ENCODE results near the gene PROSER3.
A peak's percentile ranks its signal among the peaks of the same experiment; 100 is the strongest.

Gene PROSER3

DNA sequence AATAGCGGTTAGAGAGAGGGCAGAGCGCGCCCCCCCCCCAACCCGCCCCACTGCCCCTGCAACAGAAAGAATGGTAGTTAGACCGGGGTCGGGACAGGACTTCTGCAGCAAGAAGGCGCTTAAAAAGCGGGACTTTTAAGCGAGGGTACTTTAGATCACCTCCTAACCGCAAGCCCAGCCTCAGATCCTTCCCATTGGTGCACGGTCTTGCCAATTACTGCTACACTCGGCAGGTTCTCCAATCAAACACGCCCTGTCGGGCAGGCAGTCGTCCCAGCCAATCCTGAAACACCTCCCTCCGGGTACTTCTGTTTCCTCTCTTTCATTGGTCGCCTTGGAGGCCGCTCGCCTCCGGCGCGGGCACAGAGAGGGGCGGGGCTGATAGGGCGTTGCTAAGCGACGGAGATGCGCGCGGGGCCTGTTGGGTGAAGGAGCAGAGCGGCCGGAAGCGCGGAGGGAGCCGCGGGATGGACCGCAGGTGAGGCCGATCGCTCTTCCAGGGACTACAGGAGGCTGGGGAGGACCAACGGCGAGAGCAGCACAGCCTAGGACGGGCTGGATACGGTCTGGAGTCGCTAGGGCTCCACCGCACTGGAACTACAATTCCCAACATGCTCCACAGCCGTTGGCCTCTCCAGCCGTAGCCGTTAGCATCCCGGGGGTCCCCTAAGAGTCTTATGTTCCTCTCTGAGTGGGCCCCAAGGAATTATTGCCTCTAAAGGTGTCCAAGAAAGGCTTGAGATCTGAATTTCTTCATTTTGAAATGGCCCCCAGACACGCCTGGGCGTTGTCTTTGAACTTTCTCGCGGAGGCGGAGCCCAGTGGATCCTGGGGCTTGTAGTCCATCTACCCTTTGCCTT, at the start of gene PROSER3:
PROSER3 (plus strand) TSS at position 428 of the 860 bp plus-strand sequence; CDS start at position 468, 40 bp downstream.
- DNase-seq (ENCODE audit: low read depth in 3 of 3), result peak; percentile 97 to 99 (median 97)

DNA sequence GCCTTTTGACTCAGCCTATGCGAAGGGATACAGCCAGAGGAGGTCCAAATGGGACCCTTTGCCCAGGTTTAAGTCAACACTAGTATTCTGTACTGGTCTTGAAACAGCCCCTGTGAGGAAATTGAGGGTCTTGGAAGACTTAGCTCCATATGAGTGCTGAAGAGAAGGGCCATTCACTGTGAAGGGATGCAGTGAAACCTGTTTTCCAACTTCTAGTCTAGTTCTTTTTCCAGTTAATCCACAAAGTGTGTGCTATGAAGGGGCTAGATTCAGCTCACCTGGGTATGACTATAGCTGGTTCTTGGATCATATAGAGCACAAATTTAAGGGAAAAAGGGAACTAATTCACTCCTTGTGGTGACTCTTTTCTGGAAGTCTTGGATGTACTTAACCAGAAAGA, 49.6 kb upstream of the PROSER3 start:
- no peak for DNase-seq (ENCODE audit: low read depth in 3 of 3)

GRCh38 chr19:35710784-35711723, 46.9 kb upstream of the PROSER3 start:
- DNase-seq (ENCODE audit: low read depth in 3 of 3), result peak in 2 of 3 donors; percentile 62 to 69

GRCh38 chr19:35712567-35713505, 45.1 kb upstream of the PROSER3 start:
- DNase-seq (ENCODE audit: low read depth in 3 of 3), result peak in 2 of 3 donors; percentile 81 to 82

DNA sequence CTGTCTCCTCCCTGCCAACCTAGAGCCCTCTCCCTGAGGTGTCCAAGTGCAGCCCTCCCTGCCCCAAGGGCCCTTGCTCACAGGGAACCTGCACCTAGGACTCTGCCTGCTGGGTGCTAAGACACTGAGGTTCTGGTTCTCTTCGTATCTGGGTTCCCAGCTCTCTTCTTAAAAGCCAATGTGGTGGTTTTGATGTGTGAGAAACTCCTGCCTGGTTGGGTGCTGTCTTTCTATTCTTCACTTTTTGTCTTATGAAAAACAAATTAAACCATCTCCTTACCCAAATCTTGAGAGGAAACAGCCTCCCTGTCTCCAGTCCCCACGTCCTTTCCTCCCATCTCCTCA, 44.5 kb upstream of the PROSER3 start:
- no peak for DNase-seq (ENCODE audit: low read depth in 3 of 3)

GRCh38 chr19:35713904-35714495, 44.0 kb upstream of the PROSER3 start:
- DNase-seq (ENCODE audit: low read depth in 3 of 3), result no peak

DNA sequence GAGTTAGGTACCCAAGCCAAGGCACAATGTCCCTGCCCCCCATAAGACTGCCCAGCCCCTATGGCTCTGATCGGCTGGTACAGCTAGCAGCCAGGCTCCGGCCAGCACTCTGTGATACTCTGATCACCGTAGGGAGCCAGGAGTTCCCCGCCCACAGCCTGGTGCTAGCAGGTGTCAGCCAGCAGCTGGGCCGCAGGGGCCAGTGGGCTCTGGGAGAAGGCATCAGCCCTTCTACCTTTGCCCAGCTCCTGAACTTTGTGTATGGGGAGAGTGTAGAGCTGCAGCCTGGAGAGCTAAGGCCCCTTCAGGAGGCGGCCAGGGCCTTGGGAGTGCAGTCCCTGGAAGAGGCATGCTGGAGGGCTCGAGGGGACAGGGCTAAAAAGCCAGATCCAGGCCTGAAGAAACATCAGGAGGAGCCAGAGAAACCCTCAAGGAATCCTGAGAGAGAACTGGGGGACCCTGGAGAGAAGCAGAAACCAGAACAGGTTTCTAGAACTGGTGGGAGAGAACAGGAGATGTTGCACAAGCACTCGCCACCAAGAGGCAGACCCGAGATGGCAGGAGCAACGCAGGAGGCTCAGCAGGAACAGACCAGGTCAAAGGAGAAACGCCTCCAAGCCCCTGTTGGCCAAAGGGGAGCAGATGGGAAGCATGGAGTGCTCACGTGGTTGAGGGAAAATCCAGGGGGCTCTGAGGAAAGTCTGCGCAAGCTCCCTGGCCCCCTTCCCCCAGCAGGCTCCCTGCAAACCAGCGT, 43.2 kb upstream of the PROSER3 start:
- no peak for DNase-seq (ENCODE audit: low read depth in 3 of 3)

- no peak for DNase-seq (ENCODE audit: low read depth in 3 of 3)
These were observed 42.6 kb upstream of the PROSER3 start for GRCh38 chr19:35715355-35715809.

DNA sequence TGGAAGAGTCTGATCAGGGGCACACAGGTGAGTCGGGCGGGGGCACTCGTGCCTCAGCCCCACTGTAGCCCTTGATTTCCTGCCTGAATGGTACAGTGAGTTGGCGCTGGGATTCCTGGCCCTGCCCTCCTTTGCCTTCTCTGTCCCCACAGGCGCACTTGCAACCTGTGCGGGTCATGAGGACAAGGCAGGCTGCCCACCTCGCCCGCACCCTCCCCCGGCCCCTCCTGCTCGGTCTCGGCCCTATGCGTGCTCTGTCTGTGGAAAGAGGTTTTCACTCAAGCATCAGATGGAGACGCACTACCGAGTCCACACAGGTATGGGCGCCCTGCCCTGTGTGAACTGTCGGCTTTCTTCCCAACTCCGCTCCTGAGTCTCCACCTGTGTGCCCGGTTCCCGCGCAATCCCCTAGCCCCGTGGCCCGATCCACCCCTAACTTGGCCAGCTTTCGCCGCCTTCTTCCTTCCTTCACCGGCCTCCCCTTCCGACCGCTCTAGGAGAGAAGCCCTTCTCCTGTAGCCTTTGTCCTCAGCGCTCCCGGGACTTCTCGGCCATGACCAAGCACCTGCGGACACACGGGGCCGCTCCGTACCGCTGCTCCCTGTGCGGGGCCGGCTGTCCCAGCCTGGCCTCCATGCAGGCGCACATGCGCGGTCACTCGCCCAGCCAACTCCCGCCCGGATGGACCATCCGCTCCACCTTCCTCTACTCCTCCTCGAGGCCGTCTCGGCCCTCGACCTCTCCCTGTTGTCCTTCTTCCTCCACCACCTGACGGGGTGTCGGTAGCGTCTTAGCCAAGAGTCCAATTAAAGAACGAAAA, 41.8 kb upstream of the PROSER3 start:
- DNase-seq (ENCODE audit: low read depth in 3 of 3), result no peak

DNA sequence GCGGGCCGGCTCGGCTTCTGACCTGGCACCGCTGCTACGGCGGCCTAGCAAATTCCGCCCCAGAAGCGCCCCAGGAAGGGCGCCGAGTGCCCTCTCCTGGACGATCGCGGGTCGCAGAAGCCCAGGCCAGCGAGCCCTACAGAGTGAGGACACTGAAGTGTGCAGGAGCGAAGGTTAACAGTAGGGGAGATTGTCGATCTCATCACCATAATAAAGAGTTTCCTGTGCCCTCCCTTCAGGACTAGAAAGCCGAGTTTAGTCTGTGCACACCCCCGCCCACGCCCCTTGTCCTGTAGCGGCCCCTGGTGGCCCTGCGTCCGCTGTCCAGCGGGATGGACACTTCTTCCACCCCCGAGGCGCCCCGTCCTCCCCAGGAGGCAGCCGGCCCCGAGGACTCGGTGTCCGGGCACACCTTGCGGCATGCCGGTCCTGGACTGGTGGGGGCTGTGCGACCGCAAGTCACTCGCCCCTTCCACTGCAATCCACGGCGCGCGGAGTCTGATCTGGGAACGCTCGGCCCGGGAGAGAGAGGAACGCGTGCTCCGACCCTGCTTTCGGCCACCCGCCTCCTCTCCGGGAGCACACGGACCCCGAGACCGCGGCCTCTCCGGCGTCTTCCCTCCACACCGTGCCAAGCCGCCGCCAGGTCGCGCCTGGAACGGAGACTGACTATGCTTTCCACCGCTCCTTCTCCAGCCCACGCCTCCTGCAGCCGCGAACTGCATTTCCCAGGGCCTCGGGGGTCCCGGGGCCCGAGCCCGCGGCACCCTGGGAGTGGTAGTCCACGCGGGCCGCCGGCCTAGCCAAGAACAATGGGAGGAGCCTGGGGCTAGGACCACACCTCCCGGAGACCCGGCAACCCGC, 40.9 kb upstream of the PROSER3 start:
- DNase-seq (ENCODE audit: low read depth in 3 of 3), result peak; percentile 90 to 96 (median 91)

DNA sequence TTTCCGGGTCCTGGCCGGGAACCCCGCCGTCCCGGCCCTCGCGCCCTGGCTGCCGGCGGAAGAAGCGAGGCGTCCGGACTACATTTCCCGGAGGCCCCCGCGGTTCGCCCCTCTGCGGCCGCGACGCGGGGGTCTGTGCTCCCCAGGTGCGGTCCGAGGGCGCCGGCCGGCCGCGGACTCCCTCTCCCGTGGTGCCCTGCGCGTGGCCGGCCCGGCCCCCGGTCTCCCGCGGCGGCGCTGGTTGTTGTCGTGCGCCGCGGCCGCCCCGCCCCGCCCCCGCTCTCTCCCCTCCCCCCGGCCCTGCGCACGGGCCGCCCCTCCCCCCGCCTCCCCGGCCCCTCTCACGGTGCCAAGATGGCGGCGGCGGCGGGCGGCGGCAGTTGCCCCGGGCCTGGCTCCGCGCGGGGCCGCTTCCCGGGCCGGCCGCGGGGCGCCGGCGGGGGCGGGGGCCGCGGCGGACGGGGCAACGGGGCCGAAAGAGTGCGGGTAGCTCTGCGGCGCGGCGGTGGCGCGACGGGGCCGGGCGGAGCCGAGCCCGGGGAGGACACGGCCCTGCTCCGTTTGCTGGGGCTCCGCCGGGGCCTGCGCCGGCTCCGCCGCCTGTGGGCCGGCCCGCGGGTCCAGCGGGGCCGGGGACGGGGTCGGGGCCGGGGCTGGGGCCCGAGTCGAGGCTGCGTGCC, 40.2 kb upstream of the PROSER3 start, which contains the start of gene KMT2B:
KMT2B (plus strand) TSS at position 339 of the 680 bp plus-strand sequence; CDS start at position 355, 16 bp downstream.
- no peak for DNase-seq (ENCODE audit: low read depth in 3 of 3)

GRCh38 chr19:35718345-35719041, 39.5 kb upstream of the PROSER3 start:
- DNase-seq (ENCODE audit: low read depth in 3 of 3), result peak in 1 of 3 donors; percentile 53

DNA sequence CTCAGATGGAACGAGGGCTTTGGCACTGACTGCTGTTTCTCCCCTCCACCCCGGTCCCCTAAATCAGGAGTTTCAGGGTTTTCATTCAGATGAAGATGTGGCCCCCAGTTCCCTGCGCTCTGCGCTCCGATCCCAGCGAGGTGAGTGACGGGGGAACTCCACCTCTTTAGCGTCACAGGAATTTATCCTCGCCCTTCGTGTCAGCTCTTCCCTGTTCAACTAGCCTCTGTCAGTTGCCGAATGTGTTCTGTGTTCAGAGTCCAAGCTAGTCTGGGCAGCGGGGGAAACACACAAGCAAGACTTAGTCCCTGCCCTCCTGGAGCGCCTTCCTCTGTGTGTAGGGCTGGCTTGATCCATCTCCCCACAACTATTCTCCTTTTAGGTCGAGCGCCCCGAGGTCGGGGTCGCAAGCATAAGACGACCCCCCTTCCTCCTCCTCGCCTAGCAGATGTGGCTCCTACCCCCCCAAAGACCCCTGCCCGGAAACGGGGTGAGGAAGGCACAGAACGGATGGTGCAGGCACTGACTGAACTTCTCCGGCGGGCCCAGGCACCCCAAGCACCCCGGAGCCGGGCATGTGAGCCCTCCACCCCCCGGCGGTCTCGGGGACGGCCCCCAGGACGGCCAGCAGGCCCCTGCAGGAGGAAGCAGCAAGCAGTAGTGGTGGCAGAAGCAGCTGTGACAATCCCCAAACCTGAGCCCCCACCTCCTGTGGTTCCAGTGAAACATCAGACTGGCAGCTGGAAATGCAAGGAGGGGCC, 38.4 kb upstream of the PROSER3 start:
- no peak for DNase-seq (ENCODE audit: low read depth in 3 of 3)

DNA sequence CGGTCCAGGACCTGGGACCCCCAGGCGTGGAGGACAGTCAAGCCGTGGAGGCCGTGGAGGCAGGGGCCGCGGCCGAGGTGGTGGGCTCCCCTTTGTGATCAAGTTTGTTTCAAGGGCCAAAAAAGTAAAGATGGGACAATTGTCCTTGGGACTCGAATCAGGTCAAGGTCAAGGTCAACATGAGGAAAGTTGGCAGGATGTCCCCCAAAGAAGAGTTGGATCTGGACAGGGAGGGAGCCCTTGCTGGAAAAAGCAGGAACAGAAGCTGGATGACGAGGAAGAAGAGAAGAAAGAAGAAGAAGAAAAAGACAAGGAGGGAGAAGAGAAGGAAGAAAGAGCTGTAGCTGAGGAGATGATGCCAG, 37.8 kb upstream of the PROSER3 start:
- no peak for DNase-seq (ENCODE audit: low read depth in 3 of 3)

GRCh38 chr19:35720648-35721047, 37.3 kb upstream of the PROSER3 start:
- no peak for DNase-seq (ENCODE audit: low read depth in 3 of 3)

DNA sequence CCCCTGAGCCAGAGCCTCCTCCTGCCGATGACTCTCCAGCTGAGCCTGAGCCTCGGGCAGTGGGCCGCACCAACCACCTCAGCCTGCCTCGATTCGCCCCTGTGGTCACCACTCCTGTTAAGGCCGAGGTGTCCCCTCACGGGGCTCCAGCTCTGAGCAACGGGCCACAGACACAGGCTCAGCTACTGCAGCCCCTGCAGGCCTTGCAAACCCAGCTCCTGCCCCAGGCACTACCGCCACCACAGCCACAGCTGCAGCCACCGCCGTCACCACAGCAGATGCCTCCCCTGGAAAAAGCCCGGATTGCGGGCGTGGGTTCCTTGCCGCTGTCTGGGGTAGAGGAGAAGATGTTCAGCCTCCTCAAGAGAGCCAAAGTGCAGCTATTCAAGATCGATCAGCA, 36.6 kb upstream of the PROSER3 start:
- no peak for DNase-seq (ENCODE audit: low read depth in 3 of 3)
